GM12878 (cell line): ENCODE measurements around the gene PPP4C.

Source experiments
- BCL11A ChIP-seq: IDR thresholded peaks from 2 replicates; pipeline ENCODE4 v1.6.1; 2011; ENCODE audit warnings: low read depth, low read length
- CEBPZ ChIP-seq: fragments of 150-350 bp; IDR thresholded peaks from 2 replicates; pipeline ENCODE4 v1.6.1; 2016; ENCODE audit warnings: low read depth, low read length
- CTCF ChIP-seq, 3 experiments: IDR thresholded peaks in 2 of 3; conservative IDR thresholded peaks in 1 of 3; 2 replicates each; pipeline ENCODE4 v1.5.1; 2011; ENCODE audit warnings: low read depth in 3 of 3, low read length in 3 of 3, mild to moderate bottlenecking in 3 of 3, control low read depth in 2 of 3, moderate library complexity in 2 of 3, inconsistent platforms in 1 of 3, mixed read lengths in 1 of 3; ENCODE audit not compliant: control insufficient read depth in 2 of 3, insufficient read depth in 1 of 3; ENCODE audit errors: extremely low read depth in 1 of 3
- E2F4 ChIP-seq: IDR thresholded peaks from 2 replicates; pipeline ENCODE4 v1.6.1; 2012; ENCODE audit warnings: low read depth, low read length, improper control_type of control experiment
- NFIC ChIP-seq: IDR thresholded peaks from 2 replicates; pipeline ENCODE4 v1.6.1; 2012; ENCODE audit warnings: low read depth, mild to moderate bottlenecking, inconsistent platforms, low read length, moderate library complexity
- REST ChIP-seq: IDR thresholded peaks from 2 replicates; pipeline ENCODE4 v1.6.1; 2012; ENCODE audit warnings: mild to moderate bottlenecking, low read depth, low read length
- TAF1 ChIP-seq: IDR thresholded peaks from 2 replicates; pipeline ENCODE4 v1.6.1; 2011; ENCODE audit warnings: mild to moderate bottlenecking, low read depth, low read length, borderline replicate concordance

- TF ChIP-seq REST (no peak), NFIC (no peak), CTCF (IDR thresholded peaks at IDR 0.05 in 2 of 3, conservative IDR thresholded peaks at IDR 0.05 in 1 of 3; ENCODE audit: control insufficient read depth in 2 of 3, extremely low read depth in 1 of 3, insufficient read depth in 1 of 3, low read depth in 3 of 3, low read length in 3 of 3) (no peak), E2F4 (no peak), CEBPZ (no peak), BCL11A (no peak), TAF1 (no peak)
Measured at GRCh38 chr16:30030011-30030685, 45.6 kb upstream of the PPP4C start.
